GM12864 (cell line): ENCODE results near the gene RAB3C.

Experiments
- DNase-seq: peaks from one replicate; pipeline ENCODE4 v3.0.0-alpha.2; 2011; ENCODE audit warnings: low read depth
- H3K4me3 ChIP-seq: 2 replicates; pipeline ENCODE4 v1.5.1; 2011; ENCODE audit warnings: mild to moderate bottlenecking, low read depth, low read length, control low read depth
- CTCF ChIP-seq: IDR thresholded peaks from 2 replicates; pipeline ENCODE4 v1.5.1; 2011; ENCODE audit warnings: low read depth, mild to moderate bottlenecking, moderate library complexity, low read length, control low read depth, inconsistent platforms; ENCODE audit errors: missing control alignments

RAB3C gene

DNA sequence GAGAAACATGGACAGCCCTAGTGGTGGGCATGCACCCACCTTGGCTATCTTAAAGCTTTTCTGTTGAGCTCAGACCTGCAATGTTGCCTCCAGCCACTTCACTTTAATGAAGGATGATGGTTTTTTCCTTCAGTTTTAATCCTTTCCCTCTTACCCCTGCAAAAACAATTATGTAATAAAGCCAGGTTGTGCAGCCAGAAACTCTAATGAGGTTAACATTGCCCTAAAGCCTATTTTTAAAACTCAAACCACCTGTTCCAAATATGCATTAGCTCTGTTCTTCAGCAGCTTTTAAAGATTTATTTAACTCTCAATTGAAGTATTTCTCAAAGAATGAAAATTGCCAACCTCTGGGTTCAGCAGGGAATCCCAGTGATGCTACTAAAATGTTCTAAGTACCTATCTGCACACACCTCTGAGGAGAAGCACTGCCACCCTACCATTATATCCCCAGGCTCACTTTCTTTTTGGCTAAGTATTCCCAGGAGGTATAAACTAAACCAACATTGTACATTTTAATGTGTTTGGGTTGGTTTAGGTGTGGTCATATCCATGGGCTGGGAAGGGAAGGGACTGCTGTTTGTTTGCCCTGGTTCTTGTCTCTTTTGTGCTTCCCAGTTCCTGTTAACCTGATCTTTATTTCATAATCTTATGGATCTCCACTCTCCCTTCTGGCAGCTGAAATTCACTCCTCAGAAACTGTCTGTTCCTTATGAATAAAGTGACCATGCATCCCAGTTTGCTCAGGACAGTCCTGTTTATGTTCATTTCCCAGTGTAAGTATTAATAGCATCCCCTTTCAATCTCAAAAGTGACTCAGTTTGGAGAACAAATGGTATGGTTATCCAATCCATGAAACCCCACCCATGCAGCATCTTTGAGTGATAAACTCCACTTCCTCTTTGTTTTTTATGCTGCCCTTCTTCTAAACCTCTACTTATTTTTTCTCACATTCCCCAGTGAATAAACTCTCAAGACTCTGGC is 251.7 kb downstream of the RAB3C start:
- TF ChIP-seq CTCF, result no peak
- H3K4me3 ChIP-seq, result no peak overlapping the region
- no peak for DNase-seq

GRCh38 chr5:58836351-58836750 is 253.5 kb downstream of the RAB3C start:
- no peak for DNase-seq
- no peak overlapping the region for H3K4me3 ChIP-seq
- no peak for TF ChIP-seq CTCF

- no peak for TF ChIP-seq CTCF
- H3K4me3 ChIP-seq, result no peak overlapping the region
- no peak for DNase-seq
Measured at GRCh38 chr5:58838729-58839128, 255.9 kb downstream of the RAB3C start.

DNA sequence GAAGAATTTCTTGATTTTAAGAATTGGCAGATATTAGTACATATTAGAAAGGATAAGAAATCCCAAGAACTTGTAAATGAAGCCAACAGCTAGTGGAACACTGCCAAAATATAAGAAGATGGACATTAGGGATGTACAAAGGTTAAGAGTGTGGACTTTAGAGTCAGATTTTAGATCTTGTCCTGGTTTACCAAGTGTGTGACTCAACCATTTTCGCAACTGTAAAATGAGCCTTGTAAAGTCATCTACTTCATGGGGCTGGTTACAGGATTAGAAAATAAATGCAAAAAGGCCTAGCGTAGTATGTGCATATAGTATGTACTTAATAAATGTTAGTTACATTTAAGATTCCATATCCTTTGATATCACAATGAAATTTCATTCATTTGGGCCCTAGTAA is 260.0 kb downstream of the RAB3C start:
- H3K4me3 ChIP-seq, result no peak overlapping the region
- no peak for DNase-seq
- TF ChIP-seq CTCF, result no peak

- no peak for DNase-seq
- TF ChIP-seq CTCF, result no peak
Measured at GRCh38 chr5:58844395-58844794, 261.5 kb downstream of the RAB3C start.

DNA sequence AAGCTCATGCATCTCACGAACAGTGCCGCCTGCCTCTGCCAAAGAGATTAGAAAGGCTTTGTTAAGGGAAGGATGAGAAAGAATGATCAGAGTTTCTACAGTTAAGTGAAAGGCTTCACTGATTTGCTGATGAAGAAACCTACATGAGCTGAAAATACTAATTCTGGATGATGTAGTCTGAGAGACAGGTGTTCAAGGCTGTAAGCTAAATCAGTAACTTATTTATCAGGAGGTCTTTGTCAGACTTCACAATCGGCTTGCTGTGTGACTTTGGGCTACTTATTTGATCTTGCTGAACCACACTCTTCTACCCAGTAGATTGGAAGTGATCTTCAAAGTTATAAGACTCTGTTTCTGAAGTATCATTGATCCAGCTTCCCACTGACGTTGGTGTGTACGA is 264.2 kb downstream of the RAB3C start:
- no peak overlapping the region for H3K4me3 ChIP-seq
- no peak for DNase-seq
- TF ChIP-seq CTCF, result no peak

More at GRCh38 chr5:58844395-58844794, 261.5 kb downstream of the RAB3C start:
- H3K4me3 ChIP-seq, result no peak overlapping the region

GRCh38 chr5:58849223-58849622 is 266.3 kb downstream of the RAB3C start:
- TF ChIP-seq CTCF, result no peak

More at GRCh38 chr5:58849223-58849622, 266.3 kb downstream of the RAB3C start:
- H3K4me3 ChIP-seq, result no peak overlapping the region
- no peak for DNase-seq
